Activated CD8-positive, alpha-beta T cell treated with anti-CD3 and anti-CD28 coated beads, Interleukin-2, amount 10 ng/mL, durations not matched to agents 7 days and 5 days (primary cell): ENCODE results near the gene LCP2. TPM values are rescaled to one million over a fixed set of nuclear protein-coding genes. Genes with fewer than 3 reads are reported as not detected.

Experiments used
- ATAC-seq: fragments of 150-1000 bp; cut with Tn5 transposase; one replicate; pipeline ENCODE4 v1.10.0; 2021; ENCODE audit warnings: moderate library complexity
- CTCF ChIA-PET: fragments of 350-600 bp; sonication (Branson Sonifier 250); formaldehyde crosslinking; loops from one replicate; lab custom pipeline; 2021; ENCODE audit warnings: antibody characterized with exemption; lab: Charles Lee
- POLR2A ChIA-PET: fragments of 350-600 bp; sonication (Branson Sonifier 250); formaldehyde crosslinking; loops from one replicate; lab custom pipeline; 2021; ENCODE audit warnings: antibody characterized with exemption; lab: Charles Lee
- DNase-seq: peaks from one replicate; pipeline ENCODE4 v3.0.0-alpha.2; 2020
- H3K27ac Mint-ChIP-seq: one replicate; pipeline ENCODE4 v1.8.0; 2021; ENCODE audit warnings: mild to moderate bottlenecking, mixed read lengths
- H3K27me3 Mint-ChIP-seq: one replicate; pipeline ENCODE4 v1.8.0; 2021; ENCODE audit warnings: low read depth, mixed read lengths
- H3K36me3 Mint-ChIP-seq: one replicate; pipeline ENCODE4 v1.8.0; 2021; ENCODE audit warnings: low read depth, mixed read lengths
- H3K4me1 Mint-ChIP-seq: one replicate; pipeline ENCODE4 v1.8.0; 2021; ENCODE audit warnings: low read depth, mixed read lengths
- H3K4me3 Mint-ChIP-seq: one replicate; pipeline ENCODE4 v1.8.0; 2021; ENCODE audit warnings: mild to moderate bottlenecking, mixed read lengths
- H3K9me3 Mint-ChIP-seq: one replicate; pipeline ENCODE4 v1.8.0; 2022; ENCODE audit warnings: mixed read lengths; ENCODE audit not compliant: insufficient read depth
- total RNA-seq, 2 experiments: library from RNA; stranded (reverse); gene quantifications; one replicate each; pipeline ENCODE4 v1.2.3, GENCODE V29; 2021

The LCP2 gene
- total RNA-seq, 2 experiments from 2014 or later: 386 TPM

- DNase-seq (peak; percentile 89), ATAC-seq (peak; percentile 59)
- Mint-ChIP-seq H3K27ac (peak overlapping the region; percentile 90), H3K4me1 (peaks cover 97% of the 10 kb centered on the region), H3K9me3 (no peaks in the 10 kb centered on the region), H3K4me3 (peak overlapping the region; percentile 62), H3K36me3 (peaks cover 96% of the 10 kb centered on the region), H3K27me3 (no peaks in the 10 kb centered on the region)
- CTCF ChIA-PET: interaction anchor here (0.7 to 12.7 kb wide), 16 partner anchors 10 to 152 kb away, joined by 3 to 208 read pairs (median 6); partner anchors contain the start of gene LCP2
- POLR2A ChIA-PET: interaction anchor here (0.9 to 21.2 kb wide), 11 partner anchors 9 to 71 kb away, joined by 3 to 898 read pairs (median 13); partner anchors contain the start of gene LCP2
Measured at GRCh38 chr5:170267431-170268152, 30.0 kb downstream of the LCP2 start.

GRCh38 chr5:170266570-170267381 lies 30.8 kb downstream of the LCP2 start:
- no peaks in the 10 kb centered on the region for H3K9me3 Mint-ChIP-seq

GRCh38 chr5:170265522-170265921 lies 32.1 kb downstream of the LCP2 start:
- ATAC-seq: no peak
- H3K36me3 Mint-ChIP-seq: peaks cover 97% of the 10 kb centered on the region
- H3K4me3 Mint-ChIP-seq: no peak overlapping the region
- ChIA-PET CTCF (interaction anchor here (1.1 to 12.7 kb wide), 9 partner anchors 8 to 74 kb away, joined by 3 to 208 read pairs (median 55); partner anchors contain the start of gene LCP2), POLR2A (interaction anchor here (1.6 to 21.2 kb wide), 6 partner anchors 11 to 73 kb away, joined by 5 to 898 read pairs (median 25); partner anchors contain the start of gene LCP2)
- peaks cover 97% of the 10 kb centered on the region for H3K4me1 Mint-ChIP-seq
- H3K27me3 Mint-ChIP-seq: no peaks in the 10 kb centered on the region
- no peaks in the 10 kb centered on the region for H3K9me3 Mint-ChIP-seq
- H3K27ac Mint-ChIP-seq: peak overlapping the region; percentile 90
- DNase-seq: peak; percentile 23

More at GRCh38 chr5:170266570-170267381, 30.8 kb downstream of the LCP2 start:
- CTCF ChIA-PET: interaction anchor here (0.7 to 12.7 kb wide), 20 partner anchors 9 to 155 kb away, joined by 3 to 208 read pairs (median 5); partner anchors contain the start of gene LCP2
- peaks cover 97% of the 10 kb centered on the region for H3K36me3 Mint-ChIP-seq
- H3K27ac Mint-ChIP-seq: peak overlapping the region; percentile 90
- peaks cover 97% of the 10 kb centered on the region for H3K4me1 Mint-ChIP-seq
- POLR2A ChIA-PET: interaction anchor here (0.9 to 21.2 kb wide), 11 partner anchors 9 to 72 kb away, joined by 3 to 898 read pairs (median 13); partner anchors contain the start of gene LCP2
- peak; percentile 77 for DNase-seq
- no peaks in the 10 kb centered on the region for H3K27me3 Mint-ChIP-seq
- ATAC-seq: peak; percentile 57
- H3K4me3 Mint-ChIP-seq: peak overlapping the region; percentile 62

- H3K27me3 Mint-ChIP-seq: no peaks in the 10 kb centered on the region
- H3K9me3 Mint-ChIP-seq: no peaks in the 10 kb centered on the region
- ChIA-PET CTCF (interaction anchor here (5.9 to 6.1 kb wide), 3 partner anchors 15 to 75 kb away, joined by 55 to 134 read pairs (median 107); no protein-coding TSS in a partner anchor), POLR2A (interaction anchor here (0.7 to 21.2 kb wide), 4 partner anchors 13 to 133 kb away, joined by 3 to 898 read pairs (median 41); partner anchors contain the start of gene LCP2)
- H3K27ac Mint-ChIP-seq: peak overlapping the region; percentile 65
- peaks cover 99% of the 10 kb centered on the region for H3K36me3 Mint-ChIP-seq
- no peak for DNase-seq
- H3K4me3 Mint-ChIP-seq: peak overlapping the region; percentile 19
- H3K4me1 Mint-ChIP-seq: peaks cover 98% of the 10 kb centered on the region
- no peak for ATAC-seq
Measured at GRCh38 chr5:170263906-170264305, 33.7 kb downstream of the LCP2 start.

GRCh38 chr5:170262061-170263045 lies 35.2 kb downstream of the LCP2 start:
- peaks cover 99% of the 10 kb centered on the region for H3K36me3 Mint-ChIP-seq
- peak overlapping the region; percentile 95 for H3K27ac Mint-ChIP-seq
- peak overlapping the region; percentile 70 for H3K4me3 Mint-ChIP-seq
- ChIA-PET CTCF (interaction anchor here (1.0 to 3.3 kb wide), 17 partner anchors 9 to 99 kb away, joined by 3 to 30 read pairs (median 6); partner anchors contain the start of gene LCP2), POLR2A (interaction anchor here (0.6 to 4.5 kb wide), 14 partner anchors 8 to 35 kb away, joined by 3 to 37 read pairs (median 4); partner anchors contain the start of gene LCP2)
- H3K4me1 Mint-ChIP-seq: peaks cover 99% of the 10 kb centered on the region
- H3K9me3 Mint-ChIP-seq: no peaks in the 10 kb centered on the region
- no peaks in the 10 kb centered on the region for H3K27me3 Mint-ChIP-seq
- peak; percentile 68 for ATAC-seq
- peak; percentile 82 for DNase-seq

GRCh38 chr5:170261528-170262043 lies 36.0 kb downstream of the LCP2 start:
- Mint-ChIP-seq H3K27me3 (no peaks in the 10 kb centered on the region), H3K27ac (peak overlapping the region; percentile 95), H3K4me1 (peaks cover 99% of the 10 kb centered on the region), H3K4me3 (peak overlapping the region; percentile 70), H3K9me3 (no peaks in the 10 kb centered on the region), H3K36me3 (peaks cover 99% of the 10 kb centered on the region)
- ChIA-PET CTCF (interaction anchor here (1.0 to 3.3 kb wide), 13 partner anchors 12 to 78 kb away, joined by 3 to 30 read pairs (median 9); partner anchors contain the start of gene LCP2), POLR2A (interaction anchor here (0.6 to 4.5 kb wide), 12 partner anchors 9 to 72 kb away, joined by 3 to 37 read pairs (median 4); partner anchors contain the start of gene LCP2)
- no peak for ATAC-seq
- DNase-seq: no peak

- Mint-ChIP-seq H3K9me3 (no peaks in the 10 kb centered on the region), H3K27ac (peak overlapping the region; percentile 83), H3K27me3 (no peaks in the 10 kb centered on the region), H3K36me3 (peaks cover 98% of the 10 kb centered on the region), H3K4me1 (peaks cover 93% of the 10 kb centered on the region), H3K4me3 (no peak overlapping the region)
- DNase-seq: no peak
- ATAC-seq: no peak
- ChIA-PET POLR2A (interaction anchor here (1.0 to 1.9 kb wide), 3 partner anchors 10 to 73 kb away, joined by 3 to 9 read pairs (median 6); no protein-coding TSS in a partner anchor), CTCF (interaction anchor here (0.6 to 4.0 kb wide), 5 partner anchors 10 to 81 kb away, joined by 3 to 28 read pairs (median 6); no protein-coding TSS in a partner anchor)
Measured at GRCh38 chr5:170257370-170257769, 40.2 kb downstream of the LCP2 start.

- DNase-seq: no peak
- Mint-ChIP-seq H3K27ac (peak overlapping the region; percentile 83), H3K4me3 (no peak overlapping the region), H3K36me3 (peaks cover 98% of the 10 kb centered on the region), H3K4me1 (peaks cover 92% of the 10 kb centered on the region), H3K9me3 (no peaks in the 10 kb centered on the region), H3K27me3 (no peaks in the 10 kb centered on the region)
- ChIA-PET POLR2A (interaction anchor here (0.6 to 1.4 kb wide), 3 partner anchors 10 to 74 kb away, joined by 3 to 6 read pairs (median 3); no protein-coding TSS in a partner anchor), CTCF (interaction anchor here (0.6 to 4.0 kb wide), 2 partner anchors 11 to 82 kb away, joined by 3 to 28 read pairs; no protein-coding TSS in a partner anchor)
- ATAC-seq: no peak
Measured at GRCh38 chr5:170256571-170256970, 41.0 kb downstream of the LCP2 start.

- peaks cover 86% of the 10 kb centered on the region for H3K4me1 Mint-ChIP-seq
- no peaks in the 10 kb centered on the region for H3K27me3 Mint-ChIP-seq
- no peaks in the 10 kb centered on the region for H3K9me3 Mint-ChIP-seq
- peak; percentile 97 for ATAC-seq
- H3K4me3 Mint-ChIP-seq: no peak overlapping the region
- CTCF ChIA-PET: interaction anchor here (0.5 to 1.5 kb wide), 4 partner anchors 9 to 41 kb away, joined by 3 read pairs; no protein-coding TSS in a partner anchor
- POLR2A ChIA-PET: interaction anchor here (0.8 kb wide), 1 partner anchor 29 kb away, joined by 3 read pairs; no protein-coding TSS in a partner anchor
- DNase-seq: peak; percentile 86
- peaks cover 97% of the 10 kb centered on the region for H3K36me3 Mint-ChIP-seq
- peak overlapping the region; percentile 82 for H3K27ac Mint-ChIP-seq
Measured at GRCh38 chr5:170254056-170254455, 43.5 kb downstream of the LCP2 start.
